Epidermal melanocyte (primary cell): Measurements from ENCODE around the gene TBCB.
"Not testable (repeated sequence)": the region's sequence is repeated elsewhere in the genome, so short reads cannot be mapped to it uniquely, and the experiment has no call there.

Experiments used
- DNase-seq: peaks from one replicate; pipeline ENCODE4 v3.0.0; 2011; ENCODE audit warnings: low spot score; ENCODE audit not compliant: insufficient read length

Gene TBCB, protein sequence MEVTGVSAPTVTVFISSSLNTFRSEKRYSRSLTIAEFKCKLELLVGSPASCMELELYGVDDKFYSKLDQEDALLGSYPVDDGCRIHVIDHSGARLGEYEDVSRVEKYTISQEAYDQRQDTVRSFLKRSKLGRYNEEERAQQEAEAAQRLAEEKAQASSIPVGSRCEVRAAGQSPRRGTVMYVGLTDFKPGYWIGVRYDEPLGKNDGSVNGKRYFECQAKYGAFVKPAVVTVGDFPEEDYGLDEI

DNA sequence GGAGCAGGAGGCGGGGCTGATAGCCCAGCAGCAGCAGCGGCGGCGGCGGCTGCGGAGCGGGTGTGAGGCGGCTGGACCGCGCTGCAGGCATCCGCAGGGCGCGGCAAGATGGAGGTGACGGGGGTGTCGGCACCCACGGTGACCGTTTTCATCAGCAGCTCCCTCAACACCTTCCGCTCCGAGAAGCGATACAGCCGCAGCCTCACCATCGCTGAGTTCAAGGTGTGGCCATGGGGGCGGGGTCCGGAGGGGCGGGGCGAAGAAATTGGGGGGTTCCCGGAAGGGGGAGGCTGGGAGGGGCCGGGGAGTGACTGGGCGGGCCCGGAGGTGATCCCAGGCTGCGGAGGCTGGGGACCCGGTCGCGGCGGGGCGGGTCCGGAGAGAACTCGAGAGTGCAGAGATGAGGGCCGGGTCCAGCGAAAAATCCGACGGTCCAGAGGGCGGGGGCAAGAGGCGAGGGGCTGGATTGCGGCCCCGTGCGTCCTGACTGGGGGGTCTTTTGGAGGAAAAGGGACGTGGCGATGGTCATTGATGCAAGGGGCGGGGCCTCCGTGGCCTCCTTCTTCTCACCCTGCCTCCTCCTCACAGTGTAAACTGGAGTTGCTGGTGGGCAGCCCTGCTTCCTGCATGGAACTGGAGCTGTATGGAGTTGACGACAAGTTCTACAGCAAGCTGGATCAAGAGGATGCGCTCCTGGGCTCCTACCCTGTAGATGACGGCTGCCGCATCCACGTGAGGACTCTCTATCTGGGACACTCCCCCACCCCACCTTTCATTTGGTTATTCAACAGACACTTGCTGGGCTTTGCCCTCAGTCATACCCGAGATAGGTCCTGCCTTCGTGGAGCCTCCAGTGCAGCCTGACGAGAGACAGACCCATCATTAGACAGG lies at the start of gene TBCB:
Gene TBCB (plus strand): TSS at position 16 of the 891 bp plus-strand sequence. CDS start 93 bp downstream, at position 109.
- peak; percentile 67 for DNase-seq

DNA sequence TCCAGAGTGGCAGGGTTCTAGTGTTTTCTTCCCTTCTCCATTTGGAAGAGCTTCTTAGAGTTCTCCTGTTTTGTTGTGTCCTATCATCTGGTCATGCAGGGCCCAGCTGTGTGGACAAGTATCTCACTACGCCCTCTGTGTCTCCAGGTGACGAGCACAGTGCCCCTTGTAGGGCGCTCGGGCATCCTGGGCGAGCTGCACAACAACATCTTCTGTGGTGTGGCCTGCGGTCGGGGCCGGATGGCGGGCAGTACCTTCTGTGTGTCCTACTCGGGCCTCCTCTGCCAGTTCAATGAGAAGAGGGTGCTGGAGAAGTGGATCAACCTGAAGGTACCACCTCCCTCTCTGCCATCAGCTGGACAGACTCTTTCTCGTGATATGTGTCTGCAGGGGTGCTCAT lies 47.6 kb upstream of the TBCB start:
- DNase-seq: no peak

DNA sequence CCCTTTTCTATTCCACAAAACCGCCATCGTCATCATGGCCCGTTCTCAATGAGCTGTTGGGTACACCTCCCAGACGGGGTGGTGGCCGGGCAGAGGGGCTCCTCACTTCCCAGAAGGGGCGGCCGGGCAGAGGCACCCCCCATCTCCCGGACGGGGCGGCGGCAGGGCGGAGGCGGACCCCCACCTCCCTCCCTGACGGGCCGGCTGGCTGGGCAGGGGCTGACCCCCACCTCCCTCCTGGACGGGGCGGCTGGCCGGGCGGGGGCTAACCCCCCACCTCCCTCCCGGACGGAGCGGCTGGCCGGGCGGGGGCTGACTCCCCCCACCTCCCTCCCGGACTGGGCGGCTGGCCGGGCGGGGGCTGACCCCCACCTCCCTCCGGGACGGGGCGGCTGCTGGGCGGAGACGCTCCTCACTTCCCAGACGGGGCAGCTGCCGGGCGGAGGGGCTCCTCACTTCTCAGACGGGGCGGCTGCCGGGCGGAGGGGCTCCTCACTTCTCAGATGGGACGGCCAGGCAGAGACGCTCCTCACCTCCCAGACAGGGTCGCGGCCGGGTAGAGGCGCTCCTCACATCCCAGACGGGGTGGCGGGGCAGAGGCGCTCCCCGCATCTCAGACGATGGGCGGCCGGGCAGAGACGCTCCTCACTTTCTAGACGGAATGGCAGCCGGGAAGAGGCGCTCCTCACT lies 46.3 kb upstream of the TBCB start:
- DNase-seq: not testable (repeated sequence)

DNA sequence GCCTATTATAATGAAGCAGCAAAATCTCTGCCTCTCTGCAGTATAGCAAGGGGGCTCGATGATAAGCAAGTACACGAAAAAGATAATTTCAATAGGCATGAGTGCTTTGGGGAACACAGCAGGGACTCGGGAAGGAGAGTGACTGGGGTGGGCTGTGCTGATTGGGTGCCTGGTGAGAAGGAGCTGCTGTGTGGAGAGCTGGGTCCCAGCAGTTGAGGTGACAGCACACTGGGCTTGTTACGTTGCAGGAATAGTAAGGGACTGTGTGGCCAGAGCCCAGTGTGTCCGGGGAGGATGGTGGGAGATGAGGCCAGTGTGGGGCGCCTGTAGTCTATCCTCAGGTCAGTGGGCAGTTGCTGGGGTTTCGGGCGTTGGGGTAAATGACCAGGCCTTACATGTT lies 43.2 kb upstream of the TBCB start:
- no peak for DNase-seq

DNA sequence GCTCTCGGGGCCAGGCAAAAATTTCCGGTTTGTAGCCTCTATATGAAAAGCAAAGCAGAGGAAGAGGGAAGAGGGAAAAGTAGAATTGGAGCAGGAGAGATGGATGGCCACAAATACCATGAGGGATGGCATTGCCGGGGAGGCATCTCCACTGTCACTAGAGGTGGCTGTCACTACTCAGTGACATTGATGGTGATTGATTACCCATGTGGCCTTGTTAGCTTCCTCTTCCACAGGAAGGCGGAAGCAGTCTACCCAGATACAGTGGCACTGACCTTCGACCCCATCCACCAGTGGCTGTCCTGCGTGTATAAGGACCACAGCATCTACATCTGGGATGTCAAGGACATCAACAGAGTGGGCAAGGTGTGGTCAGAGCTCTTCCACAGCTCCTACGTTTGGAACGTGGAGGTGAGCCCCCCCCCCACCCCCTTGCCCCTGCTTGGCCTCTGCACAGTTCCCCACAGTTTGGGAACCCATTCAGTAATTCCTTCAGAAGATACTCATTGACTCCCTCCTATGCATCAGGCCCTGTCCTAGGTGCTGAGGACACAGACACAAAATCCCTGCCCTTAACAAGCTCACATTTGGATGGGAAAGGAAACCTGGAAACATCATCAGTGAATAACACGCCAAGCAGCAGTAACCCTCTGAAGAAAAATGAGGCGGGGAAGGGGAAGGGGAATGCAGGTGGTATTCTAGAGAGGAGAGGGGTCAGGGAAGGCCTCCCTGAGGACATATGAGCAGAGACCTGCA lies 42.0 kb upstream of the TBCB start:
- no peak for DNase-seq

DNA sequence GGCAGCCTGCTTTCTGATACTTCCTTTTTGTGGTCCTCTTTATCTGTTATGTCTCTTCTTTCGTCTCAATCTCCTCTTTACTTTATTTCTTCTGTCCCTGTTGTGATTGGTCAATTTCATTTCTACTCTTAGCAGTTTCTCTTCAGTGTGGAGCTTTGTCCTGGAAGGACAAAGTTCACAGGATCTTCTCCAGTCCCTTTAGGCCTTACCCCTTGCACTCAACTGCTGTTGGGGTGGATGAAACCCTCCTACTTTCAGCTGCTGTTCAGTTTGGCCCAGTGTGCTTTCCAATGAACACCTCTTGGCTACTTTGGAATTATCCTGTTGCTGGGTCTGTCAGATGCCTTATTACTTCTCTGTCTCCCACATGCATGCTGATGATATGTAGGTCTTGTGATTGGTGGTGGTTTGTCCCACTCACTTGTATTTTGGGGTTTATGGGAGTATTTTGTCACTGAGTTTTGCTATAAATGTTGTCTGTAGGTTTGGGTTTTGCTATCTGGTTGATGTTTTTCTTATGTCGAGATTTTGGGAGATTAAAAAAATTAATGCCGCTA lies 35.8 kb upstream of the TBCB start:
- DNase-seq: no peak

DNA sequence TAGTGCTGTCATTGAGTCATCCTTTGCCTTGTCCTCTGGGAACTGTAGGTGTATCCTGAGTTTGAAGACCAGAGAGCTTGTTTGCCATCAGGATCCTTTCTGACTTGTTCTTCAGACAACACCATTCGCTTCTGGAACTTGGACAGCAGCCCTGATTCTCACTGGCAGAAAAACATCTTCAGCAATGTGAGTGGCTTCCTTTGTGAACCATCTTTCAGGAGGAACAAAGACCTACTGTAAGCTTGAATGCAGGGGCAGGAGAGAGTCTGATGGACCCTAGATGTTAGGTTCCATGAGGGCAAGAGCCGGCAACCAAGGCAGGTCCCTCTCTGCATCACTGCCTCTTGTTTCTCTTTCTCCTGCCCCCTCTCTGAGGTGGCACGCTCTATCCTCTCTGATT lies 33.9 kb upstream of the TBCB start:
- no peak for DNase-seq

DNA sequence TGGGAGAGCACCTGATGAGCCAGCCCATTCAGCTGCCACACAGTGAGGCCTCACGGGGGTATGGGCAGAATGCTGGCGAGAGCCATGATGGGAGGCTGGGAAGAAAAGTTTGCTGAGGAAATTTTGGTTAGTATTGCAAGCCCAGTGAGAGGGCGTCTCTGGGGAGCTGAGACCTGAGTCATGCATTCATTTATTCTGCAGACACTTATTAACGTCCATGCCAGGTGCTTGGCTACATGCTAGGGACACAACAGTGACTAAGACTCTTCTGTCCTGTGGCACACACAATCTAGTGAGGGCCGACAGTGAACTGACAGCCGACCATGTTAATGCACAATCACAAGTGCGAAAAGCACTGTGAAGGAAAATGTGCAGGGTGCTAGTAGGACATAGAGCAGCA lies 33.4 kb upstream of the TBCB start:
- DNase-seq: no peak

DNA sequence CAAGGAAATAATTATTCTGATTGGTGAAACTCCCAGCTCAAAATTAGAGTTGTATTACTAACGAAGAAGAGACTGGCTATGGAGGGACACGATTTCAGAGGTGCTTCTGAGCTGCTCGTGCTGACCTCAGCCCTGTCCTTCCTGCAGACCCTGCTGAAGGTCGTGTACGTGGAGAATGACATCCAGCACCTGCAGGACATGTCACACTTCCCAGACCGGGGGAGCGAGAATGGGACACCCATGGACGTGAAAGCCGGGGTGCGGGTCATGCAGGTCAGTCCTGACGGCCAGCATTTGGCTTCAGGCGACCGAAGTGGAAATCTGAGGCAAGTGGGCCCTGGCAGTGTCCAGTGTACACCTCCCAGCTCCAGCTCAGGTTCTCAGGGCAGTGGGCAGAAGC lies 32.4 kb upstream of the TBCB start:
- DNase-seq: no peak

DNA sequence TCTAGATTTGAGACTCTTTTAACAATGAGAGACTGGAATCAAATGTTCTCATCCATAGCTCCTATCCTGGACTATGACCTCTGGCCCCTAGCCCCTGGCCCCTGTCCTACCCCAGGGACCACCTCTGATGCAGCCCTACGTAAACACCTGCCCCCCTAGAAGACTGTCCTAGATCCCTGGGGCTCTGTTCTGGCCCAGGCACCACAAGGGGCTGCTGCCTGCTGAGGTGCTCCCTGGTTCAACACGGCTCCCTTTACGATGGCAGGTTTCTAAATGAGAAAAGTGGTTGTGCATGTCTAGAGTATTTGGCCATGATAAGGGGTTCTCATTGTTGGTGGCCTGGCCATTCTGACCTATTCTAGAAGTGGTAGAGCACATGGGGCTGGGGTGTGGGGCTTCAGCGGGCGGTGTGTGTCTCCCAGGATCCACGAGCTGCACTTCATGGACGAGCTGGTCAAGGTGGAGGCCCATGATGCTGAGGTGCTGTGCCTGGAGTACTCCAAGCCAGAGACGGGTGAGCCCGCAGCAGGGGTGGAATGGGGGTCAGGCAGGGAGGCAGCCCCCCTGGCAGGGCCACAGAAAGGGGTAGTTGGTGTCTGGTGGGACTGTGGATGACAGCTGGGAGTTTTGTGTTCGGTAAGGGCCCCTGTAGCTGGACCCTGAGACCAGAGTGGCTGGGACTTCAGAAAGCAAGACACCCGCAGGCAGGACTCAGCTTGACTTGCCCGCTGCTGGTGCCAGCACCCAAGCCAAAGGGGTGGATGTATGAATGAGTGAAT lies 30.8 kb upstream of the TBCB start:
- DNase-seq: no peak

DNA sequence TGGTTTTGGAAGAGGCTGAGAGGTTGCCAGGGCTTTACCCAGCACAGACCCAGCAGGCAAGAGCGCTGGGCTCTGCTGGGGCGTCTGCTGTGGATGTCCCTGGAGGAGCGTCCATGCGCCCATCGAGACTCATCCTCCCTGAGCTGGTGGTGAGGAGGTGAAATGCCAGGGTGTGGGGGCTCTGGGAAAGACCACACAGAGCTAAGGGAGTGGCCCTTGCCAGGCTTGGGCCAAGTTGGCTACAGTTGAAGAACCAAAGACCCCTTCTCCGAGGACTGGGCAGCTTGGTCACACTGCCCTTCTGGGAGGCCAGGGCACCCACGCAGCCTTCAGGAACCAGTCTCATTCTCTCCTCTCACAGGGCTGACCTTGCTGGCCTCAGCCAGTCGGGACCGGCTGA lies 28.9 kb upstream of the TBCB start:
- no peak for DNase-seq

DNA sequence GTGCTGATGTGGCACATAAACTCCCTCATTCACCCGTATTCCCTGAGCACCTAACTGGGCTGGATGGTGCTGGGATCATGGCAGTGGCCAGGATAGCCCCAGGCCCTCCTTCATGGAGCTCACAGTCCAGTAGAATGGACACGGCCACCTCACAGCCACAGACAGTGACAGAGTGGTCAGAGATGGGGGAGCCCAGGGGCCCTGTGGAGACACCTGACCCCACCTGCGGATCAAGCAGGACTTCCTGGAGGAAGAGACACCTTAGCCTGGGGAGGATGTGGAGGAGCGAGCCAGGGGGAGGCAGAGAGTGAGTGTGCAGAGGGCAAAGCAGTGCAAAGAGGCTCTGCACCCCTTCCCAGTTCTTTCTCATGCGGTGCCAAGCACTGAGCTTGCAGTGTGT lies 25.4 kb upstream of the TBCB start:
- DNase-seq: no peak

DNA sequence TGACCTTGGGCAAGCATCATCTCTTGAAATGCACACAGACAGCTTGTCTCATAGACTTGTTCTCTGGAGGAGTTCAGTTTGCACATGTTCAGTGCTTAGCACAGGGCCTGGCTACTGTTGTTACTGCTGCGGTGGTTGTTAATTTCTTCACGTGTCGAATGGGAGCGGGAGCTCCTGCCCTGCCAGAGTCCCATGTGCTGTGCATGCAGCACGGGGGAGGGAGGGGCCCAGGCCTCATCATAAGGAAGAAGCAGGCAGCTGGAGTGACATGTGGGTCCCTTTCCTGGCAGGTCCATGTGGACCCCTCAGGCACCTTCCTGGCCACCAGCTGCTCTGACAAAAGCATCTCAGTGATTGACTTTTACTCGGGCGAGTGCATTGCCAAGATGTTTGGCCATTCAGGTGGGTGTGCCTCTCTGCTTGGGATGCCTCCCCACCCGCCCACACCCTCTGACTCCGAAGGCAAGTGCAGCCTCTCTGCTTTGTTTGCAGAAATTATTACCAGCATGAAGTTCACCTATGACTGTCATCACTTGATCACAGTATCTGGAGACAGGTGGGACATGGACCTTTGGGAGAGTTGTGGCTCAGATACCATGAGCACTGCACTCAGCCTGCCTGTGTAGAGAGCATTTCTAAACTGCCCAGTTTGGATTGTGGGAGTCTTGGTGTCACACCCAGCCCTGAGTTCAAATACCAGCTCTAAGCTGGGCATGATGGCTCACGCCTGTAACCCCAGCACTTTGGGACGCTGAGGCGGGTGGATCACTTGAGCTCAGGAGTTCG lies 24.2 kb upstream of the TBCB start:
- DNase-seq: no peak

DNA sequence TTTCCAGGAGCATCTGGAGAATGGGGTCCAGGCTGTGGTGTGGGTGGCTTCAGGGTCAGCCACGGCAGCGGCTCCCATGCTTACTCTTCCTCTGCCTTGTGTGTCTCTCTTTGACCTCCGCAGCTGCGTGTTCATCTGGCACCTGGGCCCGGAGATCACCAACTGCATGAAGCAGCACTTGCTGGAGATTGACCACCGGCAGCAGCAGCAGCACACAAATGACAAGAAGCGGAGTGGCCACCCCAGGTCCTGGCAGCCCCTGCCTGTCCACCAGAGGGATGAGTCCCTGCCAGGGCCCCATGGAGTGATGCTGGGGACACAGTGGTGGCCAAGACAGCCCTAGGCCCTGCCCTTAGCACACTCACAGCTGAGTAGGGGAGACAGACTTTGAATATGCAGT lies 22.7 kb upstream of the TBCB start:
- no peak for DNase-seq

DNA sequence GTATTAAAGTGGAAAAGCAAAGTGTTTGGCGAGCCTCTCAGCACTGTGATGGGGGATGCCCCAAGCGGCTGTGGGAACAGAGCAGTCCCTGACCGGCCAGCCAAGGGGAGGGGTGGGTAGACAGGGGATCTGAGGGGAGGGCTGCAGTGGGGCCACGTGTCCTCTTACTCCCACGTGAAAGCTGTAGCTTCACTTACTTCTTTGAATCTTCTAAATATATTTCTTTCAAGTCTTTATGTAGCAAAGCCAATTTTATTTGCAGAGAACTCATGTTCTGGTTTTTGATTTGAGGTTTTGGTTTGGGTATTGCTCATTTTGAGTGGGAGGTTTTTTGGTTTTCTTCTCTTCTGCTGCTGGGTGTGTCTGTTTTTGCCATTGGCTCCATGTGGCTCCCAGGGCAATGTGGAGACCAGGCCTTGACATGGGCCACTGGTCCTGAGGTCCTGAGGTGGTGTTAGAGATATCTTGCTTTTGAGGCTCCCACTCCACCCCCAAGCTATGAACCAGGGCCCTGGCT lies 22.1 kb upstream of the TBCB start:
- no peak for DNase-seq

DNA sequence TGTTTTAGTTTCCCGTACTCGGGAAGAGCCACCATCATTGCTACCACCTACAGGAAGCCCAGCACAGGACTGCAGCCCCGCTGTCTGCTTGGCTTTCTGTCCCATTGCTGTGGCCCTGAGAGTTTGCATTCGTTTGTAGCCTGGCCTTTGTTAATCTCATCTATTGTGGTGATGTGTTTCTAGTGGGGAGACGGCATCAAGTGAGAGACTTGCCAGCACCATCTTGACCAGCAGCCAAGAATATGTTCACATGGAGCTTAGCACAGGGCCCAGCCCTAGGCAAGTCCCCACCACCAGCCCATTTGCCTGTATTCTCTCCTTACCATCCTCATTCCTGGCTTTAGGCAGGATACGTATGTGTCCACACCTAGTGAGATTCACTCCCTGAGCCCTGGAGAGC lies 21.6 kb upstream of the TBCB start:
- DNase-seq: no peak

DNA sequence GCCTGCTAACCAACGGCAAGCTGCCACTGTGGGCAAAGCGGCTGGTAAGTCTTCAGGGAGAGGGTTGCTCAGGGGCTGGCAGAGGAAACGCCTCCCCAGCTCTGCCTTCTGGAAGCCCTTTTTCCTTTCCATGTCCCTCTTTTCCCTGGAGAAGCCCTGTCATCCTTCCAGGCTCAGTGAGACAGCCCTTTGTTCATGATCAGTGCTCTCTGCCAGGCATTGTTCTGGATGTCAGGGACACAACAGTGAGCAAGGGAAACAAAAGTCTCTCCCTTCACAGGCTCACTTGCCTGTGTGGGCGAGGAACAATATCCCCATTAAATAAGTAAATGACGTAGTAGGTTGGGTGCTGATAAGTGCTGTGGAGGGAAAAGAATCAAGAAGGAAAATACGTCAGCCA lies 18.2 kb upstream of the TBCB start:
- no peak for DNase-seq

DNA sequence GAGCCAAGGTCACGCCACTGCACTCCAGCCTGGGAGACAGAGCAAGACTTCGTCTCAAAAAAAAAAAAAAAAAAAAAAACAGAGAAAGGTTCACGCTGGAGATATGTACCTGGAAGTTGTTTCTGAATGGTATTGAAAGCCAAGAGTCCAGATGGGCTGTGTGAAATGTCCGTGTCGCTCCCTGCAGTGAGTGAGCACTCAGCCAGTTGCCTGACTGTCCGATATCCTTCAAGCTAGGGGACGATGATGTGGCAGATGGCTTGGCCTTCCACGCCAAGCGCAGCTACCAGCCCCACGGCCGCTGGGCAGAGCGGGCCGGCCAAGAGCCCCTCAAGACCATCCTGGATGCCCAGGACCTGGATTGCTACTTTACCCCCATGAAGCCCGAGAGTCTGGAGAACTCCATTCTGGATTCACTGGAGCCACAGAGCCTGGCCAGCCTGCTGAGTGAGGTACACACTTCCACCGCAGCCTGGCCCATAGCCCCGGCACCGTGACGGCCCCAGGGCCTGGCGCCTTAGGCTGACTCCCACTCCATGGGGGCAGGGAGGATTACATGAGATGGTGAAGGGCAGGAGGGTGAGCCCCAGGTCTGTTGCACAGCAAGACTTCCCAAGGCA lies 16.0 kb upstream of the TBCB start:
- DNase-seq: no peak

DNA sequence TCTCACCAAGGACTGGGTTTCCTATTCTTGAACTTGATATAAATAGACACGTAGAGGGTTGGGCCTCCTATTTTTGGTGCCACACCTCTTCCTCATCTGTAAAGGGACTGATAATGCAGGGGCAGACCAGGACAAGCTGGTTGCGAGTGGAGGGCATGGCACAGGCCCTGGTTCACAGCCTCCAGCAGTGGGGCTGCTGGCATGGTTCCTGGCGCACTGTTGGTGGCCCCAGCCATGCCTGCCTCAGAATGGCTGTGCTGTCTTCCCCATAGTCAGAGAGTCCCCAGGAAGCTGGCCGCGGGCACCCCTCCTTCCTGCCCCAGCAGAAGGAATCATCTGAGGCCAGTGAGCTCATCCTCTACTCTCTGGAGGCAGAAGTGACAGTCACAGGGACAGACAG lies 14.8 kb upstream of the TBCB start:
- DNase-seq: no peak
